Measurements from ENCODE around the gene GDF3. TPM values are rescaled to one million over a fixed set of nuclear protein-coding genes. Genes with fewer than 3 reads are reported as not detected.
"Not testable (repeated sequence)": the region's sequence is repeated elsewhere in the genome, so short reads cannot be mapped to it uniquely, and the experiment has no call there.

Gene GDF3
- polyA plus RNA-seq, 1 donor, result 0.48 TPM

- DNase-seq, result peak; percentile 0
These were observed 28.4 kb downstream of the GDF3 start for GRCh38 chr12:7667125-7667524.

- no peak for DNase-seq
These were observed 29.0 kb downstream of the GDF3 start for GRCh38 chr12:7666595-7666994.

GRCh38 chr12:7661741-7662140, 33.8 kb downstream of the GDF3 start:
- DNase-seq, result no peak

- DNase-seq, result no peak
These were observed 39.5 kb downstream of the GDF3 start for GRCh38 chr12:7656121-7656520.

GRCh38 chr12:7650091-7650490, 45.5 kb downstream of the GDF3 start:
- no peak for DNase-seq

- no peak for DNase-seq
These were observed 48.5 kb downstream of the GDF3 start for GRCh38 chr12:7647071-7647470.

- no peak for DNase-seq
These were observed 49.4 kb downstream of the GDF3 start for GRCh38 chr12:7646178-7646475.

GRCh38 chr12:7645395-7646177, 50.0 kb downstream of the GDF3 start:
- DNase-seq, result peak; percentile 31

- DNase-seq, result no peak
These were observed 52.7 kb downstream of the GDF3 start for GRCh38 chr12:7642876-7643309.

- DNase-seq, result no peak
These were observed 53.3 kb downstream of the GDF3 start for GRCh38 chr12:7642287-7642686.

- DNase-seq, result not testable (repeated sequence)
These were observed 55.2 kb downstream of the GDF3 start for GRCh38 chr12:7640123-7640995.

Other genes starting within 250 kb of the GDF3 start
- gene CD163, start 192.0 kb downstream of the GDF3 start, polyA plus RNA-seq (ENCODE audit: insufficient read length), result 9.5 TPM
- gene APOBEC1, start 29.9 kb downstream of the GDF3 start, polyA plus RNA-seq (ENCODE audit: insufficient read length), result not detected
- 0.17 TPM for gene DPPA3, start 15.7 kb upstream of the GDF3 start, polyA plus RNA-seq (ENCODE audit: insufficient read length)
- gene CLEC4C, start 51.6 kb upstream of the GDF3 start, polyA plus RNA-seq (ENCODE audit: insufficient read length), result 0.23 TPM
- not detected for gene NANOGNB, start 69.4 kb upstream of the GDF3 start, polyA plus RNA-seq (ENCODE audit: insufficient read length)
- gene NANOG, start 93.6 kb upstream of the GDF3 start, polyA plus RNA-seq (ENCODE audit: insufficient read length), result 0.35 TPM
- 0.67 TPM for gene SLC2A14, start 177.1 kb upstream of the GDF3 start, polyA plus RNA-seq (ENCODE audit: insufficient read length)
- 21.1 TPM for gene SLC2A3, start 240.4 kb upstream of the GDF3 start, polyA plus RNA-seq (ENCODE audit: insufficient read length)

Data from left kidney (tissue), 2 donors.